ENCODE measurements around the gene MEAK7.

MEAK7 gene

DNA sequence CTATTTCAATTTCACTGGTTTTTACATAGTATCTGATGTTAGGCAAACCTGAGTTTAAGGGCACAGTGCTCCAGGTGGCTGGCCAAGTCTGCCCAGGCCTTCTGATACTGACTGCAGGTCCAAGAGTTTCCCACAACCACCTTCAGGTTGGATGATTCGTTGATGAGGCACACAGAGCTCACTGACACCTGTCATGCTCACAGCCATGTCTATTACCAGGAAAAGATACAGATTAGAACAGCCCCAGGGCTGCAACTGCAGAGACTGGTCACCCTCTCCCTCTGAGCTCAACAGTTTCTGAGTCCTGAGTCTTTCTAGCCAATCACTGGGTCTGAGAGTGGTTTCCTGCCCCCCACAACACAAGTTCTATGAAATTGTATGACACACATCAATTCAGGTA lies 37.2 kb downstream of the MEAK7 start:
- H3K36me3 ChIP-seq (ENCODE audit: insufficient read depth, insufficient read length, low read length) = peaks cover 23% of the 10 kb centered on the region
- H3K4me3 ChIP-seq (ENCODE audit: insufficient read length, low read depth) = no peak overlapping the region
- TF ChIP-seq ZNF274 (IDR thresholded peaks at IDR 0.05; ENCODE audit: low read depth, low read length) (no peak), SUZ12 (IDR thresholded peaks at IDR 0.05; ENCODE audit: extremely low read depth, insufficient read depth, insufficient read length) (no peak), YY1 (IDR thresholded peaks at IDR 0.05; ENCODE audit: insufficient read depth, insufficient read length) (no peak)
- peaks cover 20% of the 10 kb centered on the region for H3K9me3 ChIP-seq (ENCODE audit: insufficient read depth, low read length)
- no peak overlapping the region for H3K9ac ChIP-seq (ENCODE audit: insufficient read length, low read depth)
- H3K27me3 ChIP-seq (ENCODE audit: insufficient read depth, insufficient read length) = no peaks in the 10 kb centered on the region
- H3K4me1 ChIP-seq (ENCODE audit: insufficient read depth, insufficient read length) = no peaks in the 10 kb centered on the region
- DNase-seq (ENCODE audit: low read depth, low spot score) = no peak

DNA sequence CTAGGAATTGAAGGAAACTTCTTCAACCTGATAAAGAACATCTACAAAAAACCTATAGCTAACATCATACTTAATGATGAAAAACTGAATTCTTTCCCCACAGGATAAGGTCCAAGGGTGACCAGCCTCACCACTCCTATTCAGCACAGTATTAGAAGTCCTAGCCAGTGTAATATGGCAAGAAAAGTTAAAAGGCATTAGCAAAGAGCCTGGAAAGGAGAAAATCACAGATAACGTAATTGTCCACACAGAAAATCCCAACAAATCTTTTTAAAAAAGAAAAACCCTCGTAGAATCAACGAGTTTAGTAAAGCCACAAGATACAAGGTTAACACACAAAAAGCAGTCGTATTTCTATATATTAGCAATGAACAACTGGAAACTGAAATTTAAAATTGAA lies 37.8 kb downstream of the MEAK7 start:
- Histone ChIP-seq H3K9ac (ENCODE audit: insufficient read length, low read depth) (no peak overlapping the region), H3K36me3 (ENCODE audit: insufficient read depth, insufficient read length, low read length) (peaks cover 26% of the 10 kb centered on the region), H3K27me3 (ENCODE audit: insufficient read depth, insufficient read length) (no peaks in the 10 kb centered on the region), H3K4me3 (ENCODE audit: insufficient read length, low read depth) (no peak overlapping the region), H3K4me1 (ENCODE audit: insufficient read depth, insufficient read length) (no peaks in the 10 kb centered on the region), H3K9me3 (ENCODE audit: insufficient read depth, low read length) (peaks cover 16% of the 10 kb centered on the region)
- DNase-seq (ENCODE audit: low read depth, low spot score) = no peak
- TF ChIP-seq ZNF274 (IDR thresholded peaks at IDR 0.05; ENCODE audit: low read depth, low read length) = no peak

DNA sequence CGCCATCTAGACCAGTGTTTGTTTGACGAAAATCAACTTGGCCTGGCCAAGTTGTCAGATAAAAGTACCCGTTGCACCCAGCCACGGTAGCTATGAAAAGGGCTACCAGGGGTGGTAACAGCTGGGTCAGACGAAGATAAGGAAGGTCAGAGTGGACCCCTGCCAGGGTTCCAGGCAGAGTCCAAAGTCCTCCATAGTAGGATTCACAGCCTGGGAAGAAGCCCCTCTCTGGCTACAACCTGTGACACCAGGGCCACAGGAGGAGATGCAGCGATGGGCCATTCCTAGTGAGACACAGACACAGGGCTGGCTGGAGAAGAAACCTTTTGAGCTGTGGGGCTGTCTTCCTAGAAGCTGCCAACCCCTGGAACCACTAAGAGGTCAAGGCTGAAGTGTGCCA lies 39.3 kb downstream of the MEAK7 start:
- no peaks in the 10 kb centered on the region for H3K4me1 ChIP-seq (ENCODE audit: insufficient read depth, insufficient read length)
- DNase-seq (ENCODE audit: low read depth, low spot score) = no peak
- no peak overlapping the region for H3K9ac ChIP-seq (ENCODE audit: insufficient read length, low read depth)
- H3K36me3 ChIP-seq (ENCODE audit: insufficient read depth, insufficient read length, low read length) = peaks cover 40% of the 10 kb centered on the region
- H3K27me3 ChIP-seq (ENCODE audit: insufficient read depth, insufficient read length) = no peaks in the 10 kb centered on the region
- H3K9me3 ChIP-seq (ENCODE audit: insufficient read depth, low read length) = peaks cover 14% of the 10 kb centered on the region
- H3K4me3 ChIP-seq (ENCODE audit: insufficient read length, low read depth) = no peak overlapping the region
- no peak for TF ChIP-seq ZNF274 (IDR thresholded peaks at IDR 0.05; ENCODE audit: low read depth, low read length)
- TF ChIP-seq YY1 (IDR thresholded peaks at IDR 0.05; ENCODE audit: insufficient read depth, insufficient read length) = no peak
- no peak for TF ChIP-seq SUZ12 (IDR thresholded peaks at IDR 0.05; ENCODE audit: extremely low read depth, insufficient read depth, insufficient read length)

DNA sequence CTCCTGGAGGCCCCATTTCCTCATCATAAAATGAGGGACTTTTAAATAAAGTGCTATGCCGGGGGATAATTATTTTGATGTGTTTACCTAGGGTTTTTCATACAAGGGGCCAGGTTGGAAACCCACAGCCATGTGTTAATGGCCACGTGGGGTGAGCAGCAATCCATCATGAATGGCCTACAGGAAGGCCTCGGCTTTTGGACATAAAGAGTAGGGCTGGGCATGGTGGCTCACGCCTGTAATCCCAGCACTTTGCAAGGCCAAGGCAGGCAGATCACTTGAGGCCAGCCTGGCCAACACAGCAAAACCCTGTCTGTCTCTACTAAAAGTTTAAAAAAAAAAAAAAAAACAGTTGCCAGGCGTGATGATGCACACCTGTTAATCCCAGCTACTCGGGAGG lies 40.3 kb downstream of the MEAK7 start:
- peaks cover 44% of the 10 kb centered on the region for H3K36me3 ChIP-seq (ENCODE audit: insufficient read depth, insufficient read length, low read length)
- TF ChIP-seq SUZ12 (IDR thresholded peaks at IDR 0.05; ENCODE audit: extremely low read depth, insufficient read depth, insufficient read length) (no peak), YY1 (IDR thresholded peaks at IDR 0.05; ENCODE audit: insufficient read depth, insufficient read length) (no peak), ZNF274 (IDR thresholded peaks at IDR 0.05; ENCODE audit: low read depth, low read length) (no peak)
- no peak for DNase-seq (ENCODE audit: low read depth, low spot score)
- H3K4me1 ChIP-seq (ENCODE audit: insufficient read depth, insufficient read length) = no peaks in the 10 kb centered on the region
- no peak overlapping the region for H3K4me3 ChIP-seq (ENCODE audit: insufficient read length, low read depth)
- H3K9ac ChIP-seq (ENCODE audit: insufficient read length, low read depth) = no peak overlapping the region
- no peaks in the 10 kb centered on the region for H3K27me3 ChIP-seq (ENCODE audit: insufficient read depth, insufficient read length)
- peaks cover 14% of the 10 kb centered on the region for H3K9me3 ChIP-seq (ENCODE audit: insufficient read depth, low read length)

DNA sequence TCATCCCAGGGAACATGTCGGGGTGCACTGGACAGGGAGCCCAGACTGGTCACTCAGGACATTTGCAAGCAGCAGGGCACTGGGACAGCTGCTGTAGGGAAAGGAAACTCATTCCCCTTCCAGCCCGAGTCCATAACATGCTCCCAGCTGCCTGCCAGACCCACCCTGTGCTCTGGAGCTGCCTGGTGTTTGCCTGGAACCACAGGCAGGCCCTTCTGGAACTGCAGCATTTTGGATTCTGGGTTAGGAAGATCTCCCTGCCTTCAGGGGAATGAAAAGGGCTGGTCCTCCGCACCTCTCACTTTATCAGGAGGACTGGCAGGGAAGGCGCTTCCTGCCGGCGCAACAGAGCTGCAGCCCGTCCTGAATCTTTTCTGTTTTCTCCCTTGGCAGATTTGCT lies 41.2 kb downstream of the MEAK7 start:
- Histone ChIP-seq H3K9ac (ENCODE audit: insufficient read length, low read depth) (no peak overlapping the region), H3K4me1 (ENCODE audit: insufficient read depth, insufficient read length) (no peaks in the 10 kb centered on the region), H3K27me3 (ENCODE audit: insufficient read depth, insufficient read length) (no peaks in the 10 kb centered on the region), H3K9me3 (ENCODE audit: insufficient read depth, low read length) (peaks cover 14% of the 10 kb centered on the region), H3K36me3 (ENCODE audit: insufficient read depth, insufficient read length, low read length) (peaks cover 46% of the 10 kb centered on the region), H3K4me3 (ENCODE audit: insufficient read length, low read depth) (no peak overlapping the region)
- TF ChIP-seq YY1 (IDR thresholded peaks at IDR 0.05; ENCODE audit: insufficient read depth, insufficient read length) = no peak
- TF ChIP-seq SUZ12 (IDR thresholded peaks at IDR 0.05; ENCODE audit: extremely low read depth, insufficient read depth, insufficient read length) = no peak
- TF ChIP-seq ZNF274 (IDR thresholded peaks at IDR 0.05; ENCODE audit: low read depth, low read length) = no peak
- DNase-seq (ENCODE audit: low read depth, low spot score) = no peak

DNA sequence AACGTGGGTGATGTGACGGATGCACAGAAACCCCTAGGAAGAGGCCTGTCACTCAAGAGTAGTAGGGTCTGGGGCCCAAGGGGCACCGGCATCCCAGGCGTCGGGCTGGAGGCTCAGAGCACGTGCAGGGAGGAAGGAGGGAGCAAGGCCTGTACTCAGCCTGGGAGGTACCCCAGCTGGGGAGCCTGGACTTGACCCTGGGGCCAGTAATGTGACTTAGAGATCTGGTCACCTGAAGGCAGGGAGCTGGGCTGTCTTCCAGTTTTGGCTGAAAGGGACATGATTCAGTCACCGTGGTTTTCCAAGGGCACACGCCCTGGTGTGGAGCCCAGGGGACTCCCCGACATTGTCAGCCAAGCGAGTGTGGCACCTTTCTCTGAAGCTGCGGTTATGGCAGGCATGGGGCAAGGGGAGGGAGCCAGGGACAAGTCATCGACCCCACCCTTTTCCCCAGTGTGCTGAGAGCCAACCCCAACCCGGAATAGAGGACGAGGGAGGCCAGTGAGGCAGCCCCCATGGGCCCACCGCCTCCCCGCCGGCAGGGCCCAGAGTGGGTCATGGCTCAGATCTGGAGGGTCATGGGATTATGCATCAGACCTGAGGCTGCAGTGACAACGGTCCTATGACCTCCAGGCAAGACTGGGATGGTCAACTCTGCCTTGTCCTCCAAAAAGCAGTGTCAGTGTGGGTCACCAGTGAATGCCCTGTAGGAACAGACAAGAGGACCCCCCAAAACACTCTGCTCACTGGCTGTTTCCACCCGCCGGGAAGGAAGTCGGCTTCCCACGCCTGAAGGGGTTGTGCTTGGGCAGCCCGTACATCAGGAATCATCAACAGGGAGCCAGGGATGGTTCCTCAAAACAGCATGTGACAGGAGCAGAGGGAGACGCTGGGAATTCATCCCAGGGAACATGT lies 41.9 kb downstream of the MEAK7 start:
- TF ChIP-seq SUZ12 (IDR thresholded peaks at IDR 0.05; ENCODE audit: extremely low read depth, insufficient read depth, insufficient read length) = no peak
- no peak for TF ChIP-seq ZNF274 (IDR thresholded peaks at IDR 0.05; ENCODE audit: low read depth, low read length)
- no peak for TF ChIP-seq YY1 (IDR thresholded peaks at IDR 0.05; ENCODE audit: insufficient read depth, insufficient read length)
- peaks cover 13% of the 10 kb centered on the region for H3K9me3 ChIP-seq (ENCODE audit: insufficient read depth, low read length)
- no peak overlapping the region for H3K9ac ChIP-seq (ENCODE audit: insufficient read length, low read depth)
- no peak for DNase-seq (ENCODE audit: low read depth, low spot score)
- no peaks in the 10 kb centered on the region for H3K4me1 ChIP-seq (ENCODE audit: insufficient read depth, insufficient read length)
- peaks cover 46% of the 10 kb centered on the region for H3K36me3 ChIP-seq (ENCODE audit: insufficient read depth, insufficient read length, low read length)
- no peak overlapping the region for H3K4me3 ChIP-seq (ENCODE audit: insufficient read length, low read depth)
- H3K27me3 ChIP-seq (ENCODE audit: insufficient read depth, insufficient read length) = no peaks in the 10 kb centered on the region

DNA sequence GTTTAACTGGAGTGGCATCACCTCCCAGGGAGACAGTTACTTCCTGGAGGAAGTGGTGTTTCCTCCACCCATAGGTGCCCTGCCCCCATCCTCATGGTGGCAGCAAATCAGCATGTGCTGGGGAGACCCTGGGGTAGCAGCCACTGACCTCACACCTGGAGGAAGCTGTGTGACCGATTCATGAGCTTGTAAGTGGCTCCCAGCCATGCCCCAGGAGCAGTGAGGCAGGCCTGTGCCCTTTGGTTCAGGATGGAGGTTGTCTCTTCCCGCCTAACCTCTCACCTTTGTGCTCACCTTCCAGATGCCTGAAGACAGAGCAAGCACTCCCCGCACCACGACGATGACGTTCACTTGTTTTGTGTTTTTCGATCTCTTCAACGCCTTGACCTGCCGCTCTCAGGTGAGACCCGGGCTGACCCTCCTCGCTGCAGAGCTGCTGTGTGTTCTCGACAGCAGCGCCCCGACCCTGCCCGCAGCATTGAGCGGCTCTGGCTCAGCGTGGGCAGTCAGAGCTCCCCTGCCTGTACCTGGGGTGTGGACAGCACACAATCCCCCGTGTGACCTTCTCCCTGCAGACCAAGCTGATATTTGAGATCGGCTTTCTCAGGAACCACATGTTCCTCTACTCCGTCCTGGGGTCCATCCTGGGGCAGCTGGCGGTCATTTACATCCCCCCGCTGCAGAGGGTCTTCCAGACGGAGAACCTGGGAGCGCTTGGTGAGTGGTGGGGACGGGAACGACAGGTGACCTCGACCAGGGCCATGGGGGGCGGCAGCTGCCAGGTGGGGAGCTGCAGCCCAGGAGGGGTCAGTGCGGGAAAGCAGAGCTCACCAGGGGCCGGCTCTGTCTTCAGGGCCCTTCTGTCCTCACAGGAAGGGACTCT lies 42.8 kb downstream of the MEAK7 start:
- Histone ChIP-seq H3K9me3 (ENCODE audit: insufficient read depth, low read length) (peaks cover 4% of the 10 kb centered on the region), H3K9ac (ENCODE audit: insufficient read length, low read depth) (peak overlapping the region; percentile 0), H3K36me3 (ENCODE audit: insufficient read depth, insufficient read length, low read length) (peaks cover 39% of the 10 kb centered on the region), H3K4me3 (ENCODE audit: insufficient read length, low read depth) (no peak overlapping the region), H3K4me1 (ENCODE audit: insufficient read depth, insufficient read length) (no peaks in the 10 kb centered on the region), H3K27me3 (ENCODE audit: insufficient read depth, insufficient read length) (no peaks in the 10 kb centered on the region)
- no peak for DNase-seq (ENCODE audit: low read depth, low spot score)
- TF ChIP-seq YY1 (IDR thresholded peaks at IDR 0.05; ENCODE audit: insufficient read depth, insufficient read length) = no peak
- no peak for TF ChIP-seq SUZ12 (IDR thresholded peaks at IDR 0.05; ENCODE audit: extremely low read depth, insufficient read depth, insufficient read length)
- TF ChIP-seq ZNF274 (IDR thresholded peaks at IDR 0.05; ENCODE audit: low read depth, low read length) = no peak

Measured in NT2/D1 (cell line).